Kidney epithelial cell (primary cell): ENCODE results near the gene HCK. TPM values are rescaled to one million over a fixed set of nuclear protein-coding genes. Genes with fewer than 3 reads are reported as not detected.

Experiments used
- DNase-seq: peaks from one replicate; pipeline ENCODE4 v3.0.0-alpha.2; 2010; ENCODE audit warnings: low read depth
- H3K27me3 ChIP-seq: 2 replicates; pipeline ENCODE4 v1.6.0; 2011; ENCODE audit warnings: low read length; ENCODE audit not compliant: control insufficient read depth, insufficient read depth
- H3K36me3 ChIP-seq: 2 replicates; pipeline ENCODE4 v1.5.1; 2011; ENCODE audit warnings: low read length; ENCODE audit not compliant: control insufficient read depth, insufficient read depth
- H3K4me3 ChIP-seq: 2 replicates; pipeline ENCODE4 v1.5.1; 2011; ENCODE audit warnings: low read depth, mild to moderate bottlenecking, control low read depth, low read length
- CTCF ChIP-seq: IDR thresholded peaks from 2 replicates; pipeline ENCODE4 v1.5.1; 2011; ENCODE audit warnings: mild to moderate bottlenecking, moderate library complexity, low read length, control low read depth, inconsistent platforms; ENCODE audit not compliant: insufficient read depth, poor library complexity, severe bottlenecking
- total RNA-seq: library from RNA; depleted of rRNA; stranded (reverse); fragments of >200 nt; gene quantifications from 2 replicates; pipeline ENCODE4 v1.2.3, GENCODE V29; 2015

Gene HCK
- total RNA-seq, 1 donor from 2014 or later: 0.17 TPM

GRCh38 chr20:32130352-32130751, 78.3 kb downstream of the HCK start:
- no peak for DNase-seq
- Histone ChIP-seq H3K4me3 (no peak overlapping the region), H3K36me3 (peaks cover 1% of the 10 kb centered on the region), H3K27me3 (no peaks in the 10 kb centered on the region)
- TF ChIP-seq CTCF: no peak

- Histone ChIP-seq H3K36me3 (peaks cover 1% of the 10 kb centered on the region), H3K27me3 (no peaks in the 10 kb centered on the region), H3K4me3 (no peak overlapping the region)
- TF ChIP-seq CTCF: no peak
- no peak for DNase-seq
Observed at GRCh38 chr20:32130965-32131364, 78.9 kb downstream of the HCK start.

GRCh38 chr20:32132911-32133549, 81.0 kb downstream of the HCK start:
- H3K4me3 ChIP-seq: no peak overlapping the region
- DNase-seq: no peak
- peaks cover 1% of the 10 kb centered on the region for H3K36me3 ChIP-seq
- TF ChIP-seq CTCF: no peak
- H3K27me3 ChIP-seq: no peaks in the 10 kb centered on the region

GRCh38 chr20:32134026-32134425, 82.0 kb downstream of the HCK start:
- no peaks in the 10 kb centered on the region for H3K27me3 ChIP-seq
- no peak overlapping the region for H3K4me3 ChIP-seq
- H3K36me3 ChIP-seq: peaks cover 1% of the 10 kb centered on the region
- no peak for DNase-seq
- TF ChIP-seq CTCF: no peak

- Histone ChIP-seq H3K36me3 (peaks cover 1% of the 10 kb centered on the region), H3K27me3 (no peaks in the 10 kb centered on the region), H3K4me3 (no peak overlapping the region)
- DNase-seq: no peak
- TF ChIP-seq CTCF: no peak
Observed at GRCh38 chr20:32135983-32136515, 84.0 kb downstream of the HCK start.

- DNase-seq: no peak
- no peak for TF ChIP-seq CTCF
- Histone ChIP-seq H3K36me3 (peaks cover 4% of the 10 kb centered on the region), H3K27me3 (no peaks in the 10 kb centered on the region), H3K4me3 (no peak overlapping the region)
Observed at GRCh38 chr20:32138921-32139320, 86.9 kb downstream of the HCK start.
